ENCODE results near the gene NDUFS3. TPM values are rescaled to one million over a fixed set of nuclear protein-coding genes. Genes with fewer than 3 reads are reported as not detected.
A peak's percentile ranks its signal among the peaks of the same experiment; 100 is the strongest.

Gene NDUFS3
- total and polyA plus RNA-seq, 2 of the 13 experiments (the other 11 are each of a cell fraction or from before 2014, with no cell fraction given): 151 to 184 TPM

DNA sequence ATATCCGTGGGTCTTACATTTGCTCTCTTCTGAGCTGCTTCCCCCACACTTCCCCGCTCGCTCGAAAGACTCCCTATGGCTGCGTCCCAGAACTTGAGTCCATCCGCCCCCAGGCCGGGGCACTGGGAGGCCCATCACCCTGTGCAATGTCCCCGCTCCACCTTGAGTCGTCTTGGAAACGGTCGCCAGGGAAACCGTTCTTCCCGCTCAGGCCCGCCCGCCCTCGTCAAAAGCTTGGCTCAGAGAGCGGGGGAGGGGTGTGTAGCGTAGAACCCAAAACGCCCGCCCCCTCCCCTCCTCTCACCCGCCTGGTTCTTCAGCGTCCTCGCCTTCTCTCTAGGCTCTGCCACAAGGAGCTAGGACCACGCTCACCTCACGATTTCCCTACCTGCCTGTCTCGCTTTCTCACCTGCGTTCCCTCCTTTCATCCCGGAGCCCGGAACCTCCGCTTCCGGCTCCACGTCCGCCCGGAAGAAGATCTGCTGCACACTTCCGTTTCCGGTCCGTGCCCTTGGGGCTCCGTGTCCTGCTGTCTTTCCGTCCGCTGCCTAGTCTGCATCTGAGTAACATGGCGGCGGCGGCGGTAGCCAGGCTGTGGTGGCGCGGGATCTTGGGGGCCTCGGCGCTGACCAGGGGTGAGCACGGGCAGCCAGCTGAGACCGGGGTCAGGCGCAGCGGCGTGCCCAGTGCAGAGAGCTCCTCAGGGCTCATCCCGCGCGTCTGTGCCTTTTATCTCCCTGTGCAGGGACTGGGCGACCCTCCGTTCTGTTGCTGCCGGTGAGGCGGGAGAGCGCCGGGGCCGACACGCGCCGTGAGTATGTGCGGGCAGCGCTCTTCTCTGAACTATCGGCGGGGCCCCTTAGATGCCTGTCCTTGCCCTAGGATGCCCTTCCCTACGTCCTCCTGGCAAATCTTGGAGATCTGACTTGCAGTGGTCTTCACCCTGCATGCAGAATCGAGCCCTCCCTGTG is at the start of gene NDUFS3, which contains the start of gene KBTBD4 (continued):
- TF ChIP-seq, protein P1, sequence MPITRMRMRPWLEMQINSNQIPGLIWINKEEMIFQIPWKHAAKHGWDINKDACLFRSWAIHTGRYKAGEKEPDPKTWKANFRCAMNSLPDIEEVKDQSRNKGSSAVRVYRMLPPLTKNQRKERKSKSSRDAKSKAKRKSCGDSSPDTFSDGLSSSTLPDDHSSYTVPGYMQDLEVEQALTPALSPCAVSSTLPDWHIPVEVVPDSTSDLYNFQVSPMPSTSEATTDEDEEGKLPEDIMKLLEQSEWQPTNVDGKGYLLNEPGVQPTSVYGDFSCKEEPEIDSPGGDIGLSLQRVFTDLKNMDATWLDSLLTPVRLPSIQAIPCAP (CRISPR knock-in tag; IDR thresholded peaks at IDR 0.05; ENCODE audit: low read depth): no peak
- TF ChIP-seq ZNF331 (CRISPR knock-in tag; IDR thresholded peaks at IDR 0.05) (peak; percentile 91), ZMYM3 (CRISPR knock-in tag; IDR thresholded peaks at IDR 0.05) (peak; percentile 67; the same call in 1 of the 2 replicates), NFRKB (IDR thresholded peaks at IDR 0.05) (peak; percentile 98), CREM (IDR thresholded peaks at IDR 0.05) (peak; percentile 81), CREM (CRISPR knock-in tag; IDR thresholded peaks at IDR 0.05) (no peak; the same call in 1 of the 2 replicates), TGIF2 (CRISPR knock-in tag; IDR thresholded peaks at IDR 0.05) (peak; percentile 94), ZNF282 (IDR thresholded peaks at IDR 0.05; ENCODE audit: partially characterized antibody) (no peak)
- TF ChIP-seq, protein P2, sequence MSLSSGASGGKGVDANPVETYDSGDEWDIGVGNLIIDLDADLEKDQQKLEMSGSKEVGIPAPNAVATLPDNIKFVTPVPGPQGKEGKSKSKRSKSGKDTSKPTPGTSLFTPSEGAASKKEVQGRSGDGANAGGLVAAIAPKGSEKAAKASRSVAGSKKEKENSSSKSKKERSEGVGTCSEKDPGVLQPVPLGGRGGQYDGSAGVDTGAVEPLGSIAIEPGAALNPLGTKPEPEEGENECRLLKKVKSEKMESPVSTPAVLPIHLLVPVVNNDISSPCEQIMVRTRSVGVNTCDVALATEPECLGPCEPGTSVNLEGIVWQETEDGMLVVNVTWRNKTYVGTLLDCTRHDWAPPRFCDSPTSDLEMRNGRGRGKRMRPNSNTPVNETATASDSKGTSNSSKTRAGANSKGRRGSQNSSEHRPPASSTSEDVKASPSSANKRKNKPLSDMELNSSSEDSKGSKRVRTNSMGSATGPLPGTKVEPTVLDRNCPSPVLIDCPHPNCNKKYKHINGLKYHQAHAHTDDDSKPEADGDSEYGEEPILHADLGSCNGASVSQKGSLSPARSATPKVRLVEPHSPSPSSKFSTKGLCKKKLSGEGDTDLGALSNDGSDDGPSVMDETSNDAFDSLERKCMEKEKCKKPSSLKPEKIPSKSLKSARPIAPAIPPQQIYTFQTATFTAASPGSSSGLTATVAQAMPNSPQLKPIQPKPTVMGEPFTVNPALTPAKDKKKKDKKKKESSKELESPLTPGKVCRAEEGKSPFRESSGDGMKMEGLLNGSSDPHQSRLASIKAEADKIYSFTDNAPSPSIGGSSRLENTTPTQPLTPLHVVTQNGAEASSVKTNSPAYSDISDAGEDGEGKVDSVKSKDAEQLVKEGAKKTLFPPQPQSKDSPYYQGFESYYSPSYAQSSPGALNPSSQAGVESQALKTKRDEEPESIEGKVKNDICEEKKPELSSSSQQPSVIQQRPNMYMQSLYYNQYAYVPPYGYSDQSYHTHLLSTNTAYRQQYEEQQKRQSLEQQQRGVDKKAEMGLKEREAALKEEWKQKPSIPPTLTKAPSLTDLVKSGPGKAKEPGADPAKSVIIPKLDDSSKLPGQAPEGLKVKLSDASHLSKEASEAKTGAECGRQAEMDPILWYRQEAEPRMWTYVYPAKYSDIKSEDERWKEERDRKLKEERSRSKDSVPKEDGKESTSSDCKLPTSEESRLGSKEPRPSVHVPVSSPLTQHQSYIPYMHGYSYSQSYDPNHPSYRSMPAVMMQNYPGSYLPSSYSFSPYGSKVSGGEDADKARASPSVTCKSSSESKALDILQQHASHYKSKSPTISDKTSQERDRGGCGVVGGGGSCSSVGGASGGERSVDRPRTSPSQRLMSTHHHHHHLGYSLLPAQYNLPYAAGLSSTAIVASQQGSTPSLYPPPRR (CRISPR knock-in tag; IDR thresholded peaks at IDR 0.05; ENCODE audit: borderline replicate concordance): peak; percentile 57; the same call in 1 of the 2 replicates
- TF ChIP-seq, protein P3, sequence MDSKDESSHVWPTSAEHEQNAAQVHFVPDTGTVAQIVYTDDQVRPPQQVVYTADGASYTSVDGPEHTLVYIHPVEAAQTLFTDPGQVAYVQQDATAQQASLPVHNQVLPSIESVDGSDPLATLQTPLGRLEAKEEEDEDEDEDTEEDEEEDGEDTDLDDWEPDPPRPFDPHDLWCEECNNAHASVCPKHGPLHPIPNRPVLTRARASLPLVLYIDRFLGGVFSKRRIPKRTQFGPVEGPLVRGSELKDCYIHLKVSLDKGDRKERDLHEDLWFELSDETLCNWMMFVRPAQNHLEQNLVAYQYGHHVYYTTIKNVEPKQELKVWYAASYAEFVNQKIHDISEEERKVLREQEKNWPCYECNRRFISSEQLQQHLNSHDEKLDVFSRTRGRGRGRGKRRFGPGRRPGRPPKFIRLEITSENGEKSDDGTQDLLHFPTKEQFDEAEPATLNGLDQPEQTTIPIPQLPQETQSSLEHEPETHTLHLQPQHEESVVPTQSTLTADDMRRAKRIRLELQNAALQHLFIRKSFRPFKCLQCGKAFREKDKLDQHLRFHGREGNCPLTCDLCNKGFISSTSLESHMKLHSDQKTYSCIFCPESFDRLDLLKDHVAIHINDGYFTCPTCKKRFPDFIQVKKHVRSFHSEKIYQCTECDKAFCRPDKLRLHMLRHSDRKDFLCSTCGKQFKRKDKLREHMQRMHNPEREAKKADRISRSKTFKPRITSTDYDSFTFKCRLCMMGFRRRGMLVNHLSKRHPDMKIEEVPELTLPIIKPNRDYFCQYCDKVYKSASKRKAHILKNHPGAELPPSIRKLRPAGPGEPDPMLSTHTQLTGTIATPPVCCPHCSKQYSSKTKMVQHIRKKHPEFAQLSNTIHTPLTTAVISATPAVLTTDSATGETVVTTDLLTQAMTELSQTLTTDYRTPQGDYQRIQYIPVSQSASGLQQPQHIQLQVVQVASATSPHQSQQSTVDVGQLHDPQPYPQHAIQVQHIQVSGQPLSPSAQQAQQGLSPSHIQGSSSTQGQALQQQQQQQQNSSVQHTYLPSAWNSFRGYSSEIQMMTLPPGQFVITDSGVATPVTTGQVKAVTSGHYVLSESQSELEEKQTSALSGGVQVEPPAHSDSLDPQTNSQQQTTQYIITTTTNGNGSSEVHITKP (CRISPR knock-in tag; IDR thresholded peaks at IDR 0.05; ENCODE audit: low read depth): peak; percentile 78; the same call in 1 of the 2 replicates
- TF ChIP-seq, protein P4, sequence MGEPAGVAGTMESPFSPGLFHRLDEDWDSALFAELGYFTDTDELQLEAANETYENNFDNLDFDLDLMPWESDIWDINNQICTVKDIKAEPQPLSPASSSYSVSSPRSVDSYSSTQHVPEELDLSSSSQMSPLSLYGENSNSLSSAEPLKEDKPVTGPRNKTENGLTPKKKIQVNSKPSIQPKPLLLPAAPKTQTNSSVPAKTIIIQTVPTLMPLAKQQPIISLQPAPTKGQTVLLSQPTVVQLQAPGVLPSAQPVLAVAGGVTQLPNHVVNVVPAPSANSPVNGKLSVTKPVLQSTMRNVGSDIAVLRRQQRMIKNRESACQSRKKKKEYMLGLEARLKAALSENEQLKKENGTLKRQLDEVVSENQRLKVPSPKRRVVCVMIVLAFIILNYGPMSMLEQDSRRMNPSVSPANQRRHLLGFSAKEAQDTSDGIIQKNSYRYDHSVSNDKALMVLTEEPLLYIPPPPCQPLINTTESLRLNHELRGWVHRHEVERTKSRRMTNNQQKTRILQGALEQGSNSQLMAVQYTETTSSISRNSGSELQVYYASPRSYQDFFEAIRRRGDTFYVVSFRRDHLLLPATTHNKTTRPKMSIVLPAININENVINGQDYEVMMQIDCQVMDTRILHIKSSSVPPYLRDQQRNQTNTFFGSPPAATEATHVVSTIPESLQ (CRISPR knock-in tag; conservative IDR thresholded peaks at IDR 0.05): peak; percentile 88; the same call in 1 of the 2 replicates
- TF ChIP-seq, protein P5, sequence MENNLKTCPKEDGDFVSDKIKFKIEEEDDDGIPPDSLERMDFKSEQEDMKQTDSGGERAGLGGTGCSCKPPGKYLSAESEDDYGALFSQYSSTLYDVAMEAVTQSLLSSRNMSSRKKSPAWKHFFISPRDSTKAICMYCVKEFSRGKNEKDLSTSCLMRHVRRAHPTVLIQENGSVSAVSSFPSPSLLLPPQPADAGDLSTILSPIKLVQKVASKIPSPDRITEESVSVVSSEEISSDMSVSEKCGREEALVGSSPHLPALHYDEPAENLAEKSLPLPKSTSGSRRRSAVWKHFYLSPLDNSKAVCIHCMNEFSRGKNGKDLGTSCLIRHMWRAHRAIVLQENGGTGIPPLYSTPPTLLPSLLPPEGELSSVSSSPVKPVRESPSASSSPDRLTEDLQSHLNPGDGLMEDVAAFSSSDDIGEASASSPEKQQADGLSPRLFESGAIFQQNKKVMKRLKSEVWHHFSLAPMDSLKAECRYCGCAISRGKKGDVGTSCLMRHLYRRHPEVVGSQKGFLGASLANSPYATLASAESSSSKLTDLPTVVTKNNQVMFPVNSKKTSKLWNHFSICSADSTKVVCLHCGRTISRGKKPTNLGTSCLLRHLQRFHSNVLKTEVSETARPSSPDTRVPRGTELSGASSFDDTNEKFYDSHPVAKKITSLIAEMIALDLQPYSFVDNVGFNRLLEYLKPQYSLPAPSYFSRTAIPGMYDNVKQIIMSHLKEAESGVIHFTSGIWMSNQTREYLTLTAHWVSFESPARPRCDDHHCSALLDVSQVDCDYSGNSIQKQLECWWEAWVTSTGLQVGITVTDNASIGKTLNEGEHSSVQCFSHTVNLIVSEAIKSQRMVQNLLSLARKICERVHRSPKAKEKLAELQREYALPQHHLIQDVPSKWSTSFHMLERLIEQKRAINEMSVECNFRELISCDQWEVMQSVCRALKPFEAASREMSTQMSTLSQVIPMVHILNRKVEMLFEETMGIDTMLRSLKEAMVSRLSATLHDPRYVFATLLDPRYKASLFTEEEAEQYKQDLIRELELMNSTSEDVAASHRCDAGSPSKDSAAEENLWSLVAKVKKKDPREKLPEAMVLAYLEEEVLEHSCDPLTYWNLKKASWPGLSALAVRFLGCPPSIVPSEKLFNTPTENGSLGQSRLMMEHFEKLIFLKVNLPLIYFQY (CRISPR knock-in tag; IDR thresholded peaks at IDR 0.05; ENCODE audit: borderline replicate concordance): peak; percentile 74; the same call in 1 of the 2 replicates

All from HepG2 (cell line).